T-helper 9 cell (primary cell): ENCODE results near the gene ASAP2.

Experiments used
- DNase-seq: peaks from one replicate; pipeline ENCODE4 v3.0.0-alpha.2; 2020

The ASAP2 gene

DNA sequence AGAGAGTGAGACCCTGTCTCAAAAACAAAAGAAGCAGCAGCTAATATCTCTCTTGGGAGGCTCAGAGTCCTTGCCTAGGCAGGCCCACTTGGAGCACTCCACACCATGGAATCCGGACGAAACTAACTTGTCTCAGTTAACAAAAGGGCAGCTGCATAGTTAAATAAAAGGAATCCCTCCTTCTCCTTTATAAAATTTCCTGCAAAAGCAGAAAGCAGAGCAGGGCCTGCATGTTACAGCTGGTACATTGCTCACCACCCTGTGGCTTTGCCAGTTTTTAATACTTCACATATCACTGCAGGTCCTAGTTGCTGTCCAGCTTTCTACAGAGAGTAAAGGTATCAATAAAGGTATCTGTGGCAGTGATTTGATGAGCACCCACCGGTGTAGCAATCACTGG is 93.6 kb downstream of the ASAP2 start:
- no peak for DNase-seq

DNA sequence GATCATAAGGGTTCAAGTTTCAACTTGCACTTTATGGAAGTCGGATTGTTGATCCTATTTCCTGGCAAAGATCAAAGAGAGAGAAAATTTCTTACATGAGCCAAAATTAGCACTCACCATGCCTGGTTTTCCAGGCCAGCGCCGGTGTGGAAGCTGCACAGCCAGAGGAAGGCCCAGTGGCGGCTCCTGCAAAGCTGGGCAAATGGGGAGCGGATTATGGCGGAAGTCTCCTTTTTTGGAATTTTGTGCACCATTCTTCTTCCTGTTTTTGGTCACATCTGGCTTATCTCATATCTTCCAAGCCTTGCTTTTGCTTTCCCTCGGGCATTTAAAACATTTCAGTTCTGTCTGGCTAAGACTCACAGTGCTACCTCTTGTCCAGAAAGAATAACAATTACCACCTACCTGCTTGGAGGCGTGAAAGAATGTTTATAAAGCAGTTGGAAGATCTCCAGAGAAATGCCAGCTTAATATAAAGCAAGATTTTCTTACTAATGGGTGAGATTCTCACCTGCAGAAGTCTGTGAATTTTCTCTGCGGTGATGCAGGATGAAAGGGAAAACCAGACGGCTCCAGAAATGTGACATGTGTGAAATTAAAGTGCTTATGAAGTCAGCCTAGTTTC is 94.3 kb downstream of the ASAP2 start:
- DNase-seq: no peak

DNA sequence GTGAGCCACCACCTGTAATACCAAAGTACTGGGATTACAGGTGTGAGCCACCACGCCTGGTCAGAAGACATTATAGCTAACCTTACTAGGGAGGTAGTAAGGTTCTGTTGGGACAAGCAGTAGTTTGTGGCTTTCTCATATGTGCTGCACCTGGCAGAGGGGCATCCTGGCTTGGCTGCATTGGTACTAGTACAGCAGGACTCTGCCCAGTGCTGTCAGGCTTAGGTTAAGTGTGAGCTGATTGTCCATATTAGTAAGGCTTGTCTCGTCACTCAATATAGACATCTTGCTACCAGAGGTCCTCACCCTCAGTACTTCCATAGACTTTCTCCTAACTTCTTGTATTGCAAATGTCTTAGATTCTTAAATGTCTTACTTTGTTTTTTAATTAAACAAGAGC is 96.1 kb downstream of the ASAP2 start:
- DNase-seq: no peak

DNA sequence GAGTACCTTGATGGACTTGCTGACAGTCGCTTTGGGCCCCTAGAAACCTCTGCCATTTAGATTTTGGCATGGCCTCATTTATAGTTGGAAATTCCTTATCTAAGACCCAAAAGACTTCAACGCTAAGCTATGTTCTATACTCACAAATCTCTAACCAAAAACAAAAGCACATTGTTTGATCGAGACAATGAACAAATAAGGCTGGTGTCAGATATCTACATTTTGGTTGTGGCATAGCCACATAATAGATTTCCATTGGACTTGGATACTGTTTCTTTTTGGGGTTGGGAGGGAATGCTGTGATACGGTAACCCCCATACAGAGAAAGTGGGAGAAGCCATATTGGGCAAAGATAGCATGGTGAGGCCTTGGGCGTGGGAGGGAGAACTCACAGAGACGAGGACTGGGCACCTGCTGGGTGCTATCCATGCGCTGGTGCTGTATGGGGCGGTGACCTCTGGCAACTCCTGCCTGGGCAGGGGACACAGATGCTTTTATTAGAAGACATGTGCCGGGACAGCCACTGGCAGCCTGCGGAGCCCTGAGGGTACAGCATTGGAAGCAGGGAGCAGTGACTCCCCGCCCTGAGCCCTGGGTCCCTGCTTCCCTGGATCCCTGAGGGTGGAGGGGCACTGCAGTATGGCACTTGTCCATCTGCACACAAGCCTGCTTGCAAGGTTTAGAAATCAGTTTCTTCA is 97.1 kb downstream of the ASAP2 start:
- no peak for DNase-seq

DNA sequence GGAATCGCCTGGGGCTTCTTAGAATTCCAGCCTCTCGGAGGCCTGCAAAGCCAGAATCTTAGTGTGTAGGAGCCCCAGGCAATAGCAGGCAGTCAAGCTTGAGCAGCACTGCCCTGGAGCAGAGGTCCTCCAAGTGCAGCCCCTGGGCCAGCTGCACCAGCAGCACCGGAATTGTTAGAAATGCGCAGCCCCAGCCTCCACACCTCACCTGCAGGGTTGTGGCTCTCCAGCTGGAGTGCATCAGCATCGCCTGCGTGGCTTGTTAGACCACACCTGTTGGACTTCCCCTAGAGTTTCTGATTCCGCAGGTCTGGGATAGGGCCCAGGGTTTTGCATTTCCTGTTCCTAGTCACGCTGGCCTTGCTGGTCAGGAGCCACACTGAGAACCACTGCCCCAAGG is 100.3 kb downstream of the ASAP2 start:
- DNase-seq: no peak

DNA sequence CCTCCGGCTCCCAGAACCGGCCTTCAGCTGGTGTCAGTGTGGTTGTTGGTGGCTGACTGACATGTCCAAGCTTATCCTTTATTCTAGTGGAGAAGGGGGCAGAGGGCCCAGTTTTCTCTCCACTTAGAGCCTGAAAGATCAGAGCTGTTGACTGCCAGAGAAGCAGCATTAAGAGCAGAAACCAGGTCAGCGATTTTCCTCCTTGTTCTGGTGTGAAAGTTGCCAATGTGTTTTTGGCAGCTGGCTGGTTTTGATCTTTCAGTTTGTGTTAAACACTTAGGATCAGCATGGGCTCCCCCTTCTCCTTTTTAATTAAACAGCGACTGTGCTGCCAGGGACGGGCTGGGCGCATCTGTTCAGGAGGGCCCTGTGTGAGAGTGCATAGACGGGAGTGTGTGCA is 100.9 kb downstream of the ASAP2 start:
- DNase-seq: no peak

DNA sequence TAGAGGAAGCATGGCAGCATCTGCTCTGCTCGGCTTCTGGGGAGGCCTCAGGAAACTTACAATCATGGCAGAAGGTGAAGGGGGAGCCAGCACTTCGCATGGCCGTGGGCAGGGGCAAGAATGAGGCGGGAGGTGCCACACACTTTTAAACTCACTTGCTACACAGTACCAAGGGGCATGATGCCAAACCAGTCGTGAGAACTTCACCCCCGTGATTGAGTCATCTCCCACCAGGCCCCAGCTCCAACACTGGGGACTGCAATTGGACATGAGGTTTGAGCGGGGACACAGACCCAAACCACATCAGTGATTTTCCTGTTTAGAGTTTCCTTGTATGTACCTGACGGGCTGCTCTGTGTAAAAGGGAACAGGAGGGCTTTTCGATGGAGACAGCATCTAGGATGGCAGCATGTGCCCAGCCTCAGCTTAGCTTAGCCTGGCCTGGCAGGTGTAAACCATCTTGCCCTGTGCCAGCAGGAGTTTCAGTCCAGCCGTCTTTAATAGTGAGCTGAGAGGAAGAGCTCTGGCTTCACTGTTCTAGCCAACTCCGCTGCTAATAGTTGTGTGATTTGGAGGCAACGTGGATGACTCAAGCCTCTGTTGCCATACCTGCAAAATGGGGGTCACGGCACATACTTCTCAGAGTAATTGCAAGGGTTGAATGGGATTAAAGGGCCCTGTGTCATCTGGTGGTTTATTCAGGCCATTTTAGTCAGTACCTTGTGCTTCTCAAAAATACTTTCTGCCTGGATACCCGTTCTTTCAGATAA is 101.8 kb downstream of the ASAP2 start:
- no peak for DNase-seq

DNA sequence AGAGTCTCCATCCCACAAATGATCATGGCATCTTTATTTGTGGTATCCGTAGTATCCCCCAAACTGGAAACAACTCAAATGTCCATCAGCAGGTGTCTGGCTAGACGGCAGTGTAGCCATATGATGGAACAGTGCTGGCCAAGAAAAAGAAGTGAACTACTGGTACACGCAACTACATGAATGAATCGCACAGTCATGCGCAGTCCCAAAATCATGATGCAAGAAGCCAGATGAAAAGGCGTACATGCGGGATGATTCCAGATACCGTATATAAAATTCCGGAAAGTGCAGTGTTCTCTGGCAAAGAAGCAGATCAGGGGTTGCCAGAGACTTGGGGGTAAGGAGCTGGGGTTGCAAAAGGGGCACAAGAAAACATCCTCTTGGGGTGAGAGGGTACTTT is 102.5 kb downstream of the ASAP2 start:
- no peak for DNase-seq

DNA sequence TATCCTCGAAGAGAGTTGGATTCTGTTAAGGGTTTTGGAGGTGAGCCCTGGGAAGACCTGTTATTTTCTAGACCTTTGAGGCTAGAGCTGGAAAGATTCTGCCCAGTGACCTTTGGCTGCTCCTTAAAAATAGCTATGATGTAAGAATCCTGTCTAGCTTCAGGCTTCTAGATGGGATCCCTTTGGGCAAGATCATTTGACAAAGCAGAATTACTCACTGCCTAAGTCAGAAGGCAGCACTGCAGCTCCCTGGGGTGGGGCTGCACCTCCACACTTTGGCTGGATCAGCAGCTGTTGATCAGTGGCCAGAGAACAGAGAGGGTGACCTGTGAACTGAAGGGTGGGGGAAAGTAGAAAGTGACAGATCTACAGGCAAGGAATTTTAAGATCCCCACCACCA is 103.8 kb downstream of the ASAP2 start:
- DNase-seq: no peak

DNA sequence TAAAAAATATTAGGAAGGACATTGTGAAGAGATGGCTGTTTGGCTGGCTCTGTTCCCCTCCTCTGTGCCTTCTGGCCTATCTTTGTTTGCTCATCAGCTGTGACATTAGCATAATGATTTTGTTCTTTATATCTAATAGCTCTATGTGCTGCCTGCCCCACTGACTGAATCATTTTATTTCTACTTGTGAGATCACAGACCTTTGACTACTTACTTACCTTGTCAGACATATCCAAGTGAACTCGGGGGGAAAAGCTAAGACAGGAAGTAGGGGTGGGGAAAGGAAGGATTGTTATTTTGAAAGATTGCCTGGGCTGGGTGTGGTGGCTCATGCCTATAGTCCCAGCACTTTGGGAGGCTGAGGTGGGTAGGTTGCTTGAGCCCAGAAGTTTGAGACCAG is 104.2 kb downstream of the ASAP2 start:
- no peak for DNase-seq

DNA sequence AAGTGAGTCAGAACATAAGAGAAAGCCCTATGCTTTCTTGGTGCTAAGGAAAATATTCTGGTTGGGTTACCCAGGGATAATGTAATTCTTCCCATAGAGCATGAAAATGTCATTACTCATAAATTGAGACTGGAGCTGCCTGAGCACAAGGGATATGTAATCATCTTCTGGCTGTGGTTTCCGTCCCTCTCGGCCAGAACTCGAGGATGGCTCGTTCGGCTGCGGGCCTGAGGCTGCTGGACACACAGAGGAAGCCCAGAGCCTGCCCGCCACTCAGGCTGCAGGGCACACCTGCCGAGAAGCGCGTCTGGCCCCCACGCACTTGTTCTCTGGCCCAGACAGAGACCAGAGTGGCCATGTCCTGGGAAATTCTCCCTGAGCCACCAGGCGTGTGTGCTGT is 104.9 kb downstream of the ASAP2 start:
- no peak for DNase-seq

DNA sequence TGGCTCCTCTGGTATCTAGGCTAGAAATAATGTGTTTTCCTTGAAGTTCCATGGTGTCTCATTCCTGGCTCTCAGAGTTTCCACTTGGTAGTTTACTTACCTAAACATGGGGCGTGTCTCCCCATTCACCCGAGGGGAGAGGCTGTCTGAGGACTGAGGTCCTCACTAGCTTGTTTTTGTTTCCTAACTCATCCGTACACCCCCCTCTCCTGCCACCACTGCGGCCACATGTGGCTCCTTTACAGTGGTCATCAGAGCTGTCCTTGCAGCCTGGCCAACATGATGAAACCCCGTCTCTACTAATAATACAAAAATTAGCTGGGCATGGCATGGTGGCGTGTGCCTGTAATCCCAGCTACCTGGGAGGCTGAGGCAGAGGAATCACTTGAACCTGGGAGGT is 106.0 kb downstream of the ASAP2 start:
- DNase-seq: no peak

DNA sequence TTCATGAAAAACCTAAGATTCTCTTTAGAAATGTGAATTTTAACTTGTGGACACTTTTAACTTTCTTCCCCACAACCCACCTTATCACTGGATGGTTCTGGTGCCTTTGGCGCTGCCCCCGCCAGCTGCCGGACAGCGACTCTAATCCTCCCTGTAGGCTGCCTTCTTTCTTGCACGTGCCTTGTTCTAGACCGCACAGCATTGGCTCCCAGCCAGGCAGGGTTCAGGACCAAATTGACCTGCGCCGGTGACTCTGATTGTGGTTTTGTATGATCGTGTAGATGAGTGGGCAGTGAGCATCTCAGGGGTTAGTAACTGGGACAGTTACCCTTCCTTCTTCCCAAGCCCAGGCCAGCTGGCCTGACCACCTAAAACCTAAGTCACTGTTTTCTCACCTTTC is 106.8 kb downstream of the ASAP2 start:
- DNase-seq: no peak

DNA sequence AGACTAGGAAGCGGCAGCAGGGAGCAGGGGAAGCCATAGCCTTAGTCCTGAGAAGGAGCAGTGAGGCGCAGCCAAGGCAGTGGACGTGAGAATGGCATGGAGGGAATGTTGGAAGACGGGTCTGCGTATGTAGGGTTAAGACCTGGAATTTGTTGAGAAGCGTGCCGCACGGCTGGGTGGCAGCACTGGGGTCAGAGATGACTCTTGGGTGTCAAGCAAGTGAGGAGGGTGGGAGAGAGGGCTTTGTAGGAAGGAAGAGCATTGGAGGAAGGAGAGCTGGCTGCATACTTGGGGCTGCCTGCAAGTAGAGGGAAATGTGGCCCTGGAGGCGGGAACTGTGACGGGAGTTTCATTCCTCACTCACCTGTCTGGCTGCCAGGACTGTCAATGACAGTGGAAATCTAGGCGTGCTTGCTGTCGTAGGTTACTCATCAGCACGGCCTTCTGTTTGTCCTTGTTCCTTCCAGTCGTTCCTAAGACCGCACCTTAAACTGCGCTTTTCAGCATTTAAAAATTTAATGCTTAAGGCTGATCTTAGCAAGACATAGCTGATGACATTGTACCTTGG is 108.8 kb downstream of the ASAP2 start:
- DNase-seq: no peak

DNA sequence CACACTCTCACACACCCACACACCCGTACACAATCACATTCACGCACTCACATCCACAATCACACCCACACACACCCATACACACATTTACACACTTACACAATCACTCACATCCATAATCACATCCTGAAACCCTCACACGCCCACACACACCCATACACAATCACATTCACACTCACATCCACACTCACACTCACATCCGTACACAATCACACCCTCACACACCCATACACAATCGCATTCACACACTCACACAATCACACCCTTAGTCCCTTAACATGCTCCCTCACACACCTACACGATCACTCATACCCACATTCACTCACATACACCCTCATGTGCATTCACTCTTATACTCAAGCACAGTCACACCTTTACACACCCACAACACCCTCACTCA is 110.9 kb downstream of the ASAP2 start:
- DNase-seq: no peak

DNA sequence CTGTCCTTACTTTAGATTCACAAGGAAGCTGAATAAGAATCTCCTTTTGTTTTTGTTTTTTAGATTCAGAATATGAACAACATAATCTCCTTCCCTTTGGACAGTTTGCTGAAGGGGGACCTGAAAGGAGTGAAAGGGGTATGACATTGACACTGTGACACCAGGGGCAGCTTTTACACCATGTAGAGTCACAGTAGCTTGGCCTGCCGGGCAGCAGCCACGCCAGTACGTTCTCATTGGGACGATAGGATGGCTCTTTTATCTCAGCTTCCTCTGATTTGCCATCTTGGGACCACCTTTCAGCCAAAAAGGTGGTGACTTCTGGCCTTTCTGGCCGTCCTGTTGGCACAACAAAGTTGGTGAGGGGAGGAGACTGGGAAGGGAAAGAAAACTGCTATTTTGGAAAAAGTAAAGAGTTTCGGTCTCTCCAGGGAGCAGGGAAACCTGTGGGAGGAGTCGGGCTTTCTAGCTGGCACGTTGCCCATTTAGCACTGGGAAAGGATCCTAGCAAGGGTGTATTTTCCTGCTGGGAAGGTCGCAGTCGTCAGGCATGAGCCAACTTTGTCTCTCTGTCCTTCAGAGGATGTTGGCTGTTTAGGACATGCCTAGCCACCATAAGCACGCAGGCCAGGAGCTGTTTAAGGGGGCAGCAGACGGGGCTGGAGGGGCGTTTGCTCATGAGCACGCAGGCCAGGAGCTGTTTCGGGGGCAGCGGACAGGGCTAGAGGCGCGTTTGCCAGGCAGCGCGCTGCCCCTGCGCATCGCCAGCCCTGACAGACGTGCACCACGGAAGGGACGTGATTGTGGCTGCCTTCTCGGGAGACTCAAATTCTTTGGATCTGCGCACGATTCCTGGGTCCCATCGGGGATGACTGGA is 112.1 kb downstream of the ASAP2 start:
- no peak for DNase-seq

DNA sequence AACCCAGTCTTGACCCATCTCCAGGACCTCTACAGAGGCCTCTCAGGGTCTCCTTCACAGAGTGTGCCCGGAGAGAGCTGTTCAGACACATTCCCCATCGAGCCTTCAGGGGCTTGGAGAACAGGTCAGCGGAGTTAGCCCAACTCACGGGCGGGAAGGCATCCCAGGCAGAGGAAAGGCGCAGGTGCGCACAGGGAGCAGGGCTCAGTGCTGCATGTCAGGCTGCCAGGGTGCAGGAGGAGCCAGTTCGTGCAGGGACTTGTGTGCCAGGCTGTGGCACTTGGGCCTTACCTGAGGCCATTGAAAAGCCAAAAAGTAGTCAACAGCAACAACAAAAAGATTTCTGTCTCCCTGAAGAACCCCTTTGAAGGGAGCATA is 112.7 kb downstream of the ASAP2 start:
- DNase-seq: no peak

DNA sequence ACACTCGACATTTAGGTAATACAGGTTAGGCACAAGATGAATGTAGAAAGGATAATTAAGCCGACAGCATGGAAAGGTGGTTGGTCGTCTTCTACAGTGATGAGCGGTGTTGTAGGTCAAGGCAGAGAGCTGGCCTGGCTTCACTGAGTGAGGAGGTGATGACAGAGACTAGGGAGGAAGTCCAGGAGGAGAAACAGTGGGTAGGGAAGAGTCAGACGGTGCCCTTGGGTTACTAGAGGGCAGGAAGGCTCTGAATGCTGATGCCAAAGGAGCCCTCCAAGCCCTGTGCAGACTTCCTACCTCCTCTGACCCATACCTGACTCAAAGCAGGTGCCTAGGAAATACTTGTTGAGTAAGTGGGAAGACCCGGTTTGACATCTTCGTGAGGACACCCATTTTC is 116.0 kb downstream of the ASAP2 start:
- no peak for DNase-seq

DNA sequence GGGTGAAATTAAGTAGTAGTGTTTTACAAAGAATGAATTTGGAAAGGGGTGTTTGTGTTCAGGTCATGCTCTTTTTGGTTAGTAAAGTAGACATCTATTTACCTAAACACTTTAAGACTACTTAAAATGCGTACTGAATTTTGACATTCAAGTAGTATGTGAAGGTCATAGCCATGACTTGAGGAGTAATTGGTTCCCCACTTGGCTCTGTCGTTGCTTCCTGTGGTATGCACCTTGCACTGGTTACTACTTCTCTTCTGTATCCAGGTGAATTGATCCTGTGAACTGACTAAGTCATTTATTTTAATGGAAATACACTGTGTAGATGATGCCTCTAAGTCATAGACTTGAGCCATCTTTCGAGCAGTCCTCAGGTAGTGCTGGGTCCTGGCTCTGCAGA is 118.8 kb downstream of the ASAP2 start:
- DNase-seq: no peak

DNA sequence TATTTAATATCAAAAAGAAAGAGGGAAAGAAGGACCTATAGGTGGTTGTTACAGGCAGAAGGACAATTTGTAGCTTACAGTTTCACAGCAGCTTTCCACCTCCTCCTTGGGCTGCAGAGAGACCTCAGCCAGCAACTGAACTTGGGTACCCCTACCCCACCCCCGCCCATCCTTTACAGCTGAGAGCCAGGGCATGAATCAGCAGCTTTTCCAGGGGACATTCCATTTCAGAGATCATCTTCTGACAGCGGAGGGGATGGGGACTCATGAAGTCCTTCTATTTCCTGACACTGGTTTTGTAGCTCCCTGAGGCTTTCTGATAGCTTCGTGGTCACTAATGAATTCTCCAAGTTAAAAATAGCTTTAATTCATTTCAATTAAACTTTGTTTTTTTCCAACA is 120.4 kb downstream of the ASAP2 start:
- DNase-seq: no peak

DNA sequence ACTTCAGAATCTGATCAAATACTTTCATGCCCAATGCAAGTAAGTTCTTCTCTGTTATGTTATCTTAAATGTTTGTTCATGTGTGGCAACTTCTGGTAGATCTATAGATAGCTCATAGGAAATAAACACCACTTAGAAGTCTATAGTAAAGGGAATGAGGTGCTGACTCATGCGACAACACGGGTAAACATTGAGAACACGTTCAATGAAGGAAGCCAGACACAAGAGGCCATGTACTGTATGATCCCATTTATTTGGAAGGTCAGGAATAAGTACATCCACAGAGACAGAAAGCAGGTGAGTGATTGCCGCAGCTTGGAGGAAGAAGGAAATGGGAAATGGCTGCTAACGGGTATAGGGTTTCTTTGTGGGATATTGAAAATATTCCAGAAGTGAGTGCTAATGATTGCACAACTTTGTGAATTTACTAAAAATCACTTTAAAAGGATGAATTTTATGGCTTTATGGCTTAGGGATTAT is 121.3 kb downstream of the ASAP2 start:
- no peak for DNase-seq

DNA sequence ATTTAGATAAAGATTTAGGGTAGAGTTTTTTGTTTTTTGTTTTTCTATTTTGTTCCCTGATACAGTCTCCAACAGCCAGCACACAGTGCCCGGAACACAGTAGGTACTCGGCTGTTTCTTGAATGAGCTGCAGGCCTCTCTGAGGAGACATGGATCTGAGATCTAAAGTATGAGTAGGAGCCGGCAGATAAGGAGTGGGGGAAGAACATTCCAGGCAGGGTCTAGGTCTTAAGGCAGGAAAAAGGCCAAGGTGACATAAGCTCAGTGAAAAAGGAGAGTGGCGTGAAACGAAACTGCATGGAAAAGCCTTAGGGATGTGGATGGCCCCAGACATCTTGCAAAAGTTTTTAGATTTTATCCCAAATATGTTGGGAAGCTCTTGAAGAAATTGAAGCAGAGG is 122.3 kb downstream of the ASAP2 start:
- no peak for DNase-seq

DNA sequence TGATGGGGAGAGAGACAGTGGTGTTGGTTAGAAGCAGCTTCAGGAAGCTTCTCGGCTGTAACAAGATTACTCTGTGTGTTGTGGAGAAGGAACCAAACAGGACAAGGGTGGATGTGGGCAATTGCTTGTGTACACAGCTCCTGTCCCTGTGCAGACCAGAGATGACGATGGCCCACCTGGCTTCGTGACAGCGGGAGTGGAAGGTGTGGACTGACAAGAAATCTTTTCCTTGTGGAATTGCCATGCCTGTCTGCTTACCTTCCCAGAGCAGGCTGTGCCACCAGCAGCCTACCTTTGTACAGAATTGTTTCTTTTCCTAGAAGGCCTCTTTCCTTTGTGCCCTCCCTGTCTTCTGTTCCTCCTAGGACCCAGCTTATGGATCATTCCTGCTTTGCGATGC is 122.9 kb downstream of the ASAP2 start:
- DNase-seq: no peak
